Gastrocnemius medialis (tissue), 4 donors: ENCODE data around the gene PTBP1.

Source experiments
- POLR2A ChIP-seq, 2 donors: fragments of 450-650 bp; IDR thresholded peaks; one replicate each; pipeline ENCODE4 v1.6.1; 2017; ENCODE audit warnings: antibody characterized with exemption in 2 of 2, mild to moderate bottlenecking in 2 of 2, moderate library complexity in 2 of 2
- TF ChIP-seq, protein P1 (sequence below), 5 experiments: fragments of 450-650 bp in 3 of 5; fragments of 200-600 bp in 2 of 5; sonication (generic) in 2 of 5; IDR thresholded peaks in 4 of 5; conservative IDR thresholded peaks in 1 of 5; 1 replicate in 4 of 5; 2 replicates in 1 of 5; pipeline ENCODE4 v1.5.1; 2016 to 2019; ENCODE audit warnings: antibody characterized with exemption in 5 of 5, mild to moderate bottlenecking in 3 of 5, moderate library complexity in 3 of 5

DNA sequence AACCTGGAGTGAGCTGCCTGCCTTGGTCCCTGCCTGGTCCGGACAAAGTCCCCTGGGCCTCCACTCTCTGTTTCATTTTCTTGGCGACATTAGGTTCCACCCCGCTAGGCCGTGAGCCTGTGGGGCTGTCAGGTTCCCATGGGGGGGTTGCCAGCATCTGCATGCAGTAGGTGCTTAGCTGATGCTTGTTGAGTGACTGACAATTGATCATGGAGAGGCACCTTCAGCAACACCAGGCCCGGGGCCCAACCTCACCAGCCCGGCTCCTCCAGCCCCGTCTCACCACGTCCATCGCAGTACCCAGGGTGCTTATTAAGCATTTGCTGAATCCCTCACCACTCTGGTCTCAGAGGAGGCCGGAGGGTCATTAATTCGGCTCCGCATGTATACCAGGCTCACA is 33.0 kb upstream of the PTBP1 start:
- TF ChIP-seq, protein P1, sequence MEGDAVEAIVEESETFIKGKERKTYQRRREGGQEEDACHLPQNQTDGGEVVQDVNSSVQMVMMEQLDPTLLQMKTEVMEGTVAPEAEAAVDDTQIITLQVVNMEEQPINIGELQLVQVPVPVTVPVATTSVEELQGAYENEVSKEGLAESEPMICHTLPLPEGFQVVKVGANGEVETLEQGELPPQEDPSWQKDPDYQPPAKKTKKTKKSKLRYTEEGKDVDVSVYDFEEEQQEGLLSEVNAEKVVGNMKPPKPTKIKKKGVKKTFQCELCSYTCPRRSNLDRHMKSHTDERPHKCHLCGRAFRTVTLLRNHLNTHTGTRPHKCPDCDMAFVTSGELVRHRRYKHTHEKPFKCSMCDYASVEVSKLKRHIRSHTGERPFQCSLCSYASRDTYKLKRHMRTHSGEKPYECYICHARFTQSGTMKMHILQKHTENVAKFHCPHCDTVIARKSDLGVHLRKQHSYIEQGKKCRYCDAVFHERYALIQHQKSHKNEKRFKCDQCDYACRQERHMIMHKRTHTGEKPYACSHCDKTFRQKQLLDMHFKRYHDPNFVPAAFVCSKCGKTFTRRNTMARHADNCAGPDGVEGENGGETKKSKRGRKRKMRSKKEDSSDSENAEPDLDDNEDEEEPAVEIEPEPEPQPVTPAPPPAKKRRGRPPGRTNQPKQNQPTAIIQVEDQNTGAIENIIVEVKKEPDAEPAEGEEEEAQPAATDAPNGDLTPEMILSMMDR (IDR thresholded peaks at IDR 0.05 in 4 of 5, conservative IDR thresholded peaks at IDR 0.05 in 1 of 5) = no peak
- no peak for TF ChIP-seq POLR2A (IDR thresholded peaks at IDR 0.05)
